Fibroblast of mammary gland (primary cell): ENCODE measurements around the gene CDH13.

Source experiments
- DNase-seq: peaks from one replicate; pipeline ENCODE4 v3.0.0-alpha.2; 2010; ENCODE audit warnings: low read depth
- H3K4me3 ChIP-seq: 2 replicates; pipeline ENCODE4 v1.5.1; 2011; ENCODE audit warnings: low read depth, mild to moderate bottlenecking, low read length, moderate library complexity; ENCODE audit not compliant: control insufficient read depth
- CTCF ChIP-seq: conservative IDR thresholded peaks from 2 replicates; pipeline ENCODE4 v1.5.1; 2011; ENCODE audit warnings: low read depth, low read length, inconsistent platforms; ENCODE audit not compliant: control insufficient read depth, insufficient read depth

Gene CDH13

GRCh38 chr16:83351846-83352245 is 725.1 kb downstream of the CDH13 start:
- no peak for TF ChIP-seq CTCF
- DNase-seq = no peak
- no peak overlapping the region for H3K4me3 ChIP-seq

- TF ChIP-seq CTCF = no peak
These were observed 726.5 kb downstream of the CDH13 start for GRCh38 chr16:83353241-83353640.

GRCh38 chr16:83354015-83354414 is 727.2 kb downstream of the CDH13 start:
- no peak for DNase-seq

More at GRCh38 chr16:83353241-83353640, 726.5 kb downstream of the CDH13 start:
- no peak overlapping the region for H3K4me3 ChIP-seq
- no peak for DNase-seq

GRCh38 chr16:83355570-83356218 is 728.9 kb downstream of the CDH13 start:
- DNase-seq = no peak
- H3K4me3 ChIP-seq = no peak overlapping the region
- no peak for TF ChIP-seq CTCF

More at GRCh38 chr16:83354015-83354414, 727.2 kb downstream of the CDH13 start:
- H3K4me3 ChIP-seq = no peak overlapping the region
- TF ChIP-seq CTCF = no peak

GRCh38 chr16:83356266-83356665 is 729.5 kb downstream of the CDH13 start:
- DNase-seq = peak; percentile 61
- TF ChIP-seq CTCF = peak; percentile 67
- no peak overlapping the region for H3K4me3 ChIP-seq

- DNase-seq = no peak
- no peak overlapping the region for H3K4me3 ChIP-seq
- TF ChIP-seq CTCF = no peak
These were observed 730.2 kb downstream of the CDH13 start for GRCh38 chr16:83356986-83357385.

GRCh38 chr16:83363521-83363920 is 736.8 kb downstream of the CDH13 start:
- TF ChIP-seq CTCF = no peak
- DNase-seq = peak; percentile 10
- H3K4me3 ChIP-seq = no peak overlapping the region
